ENCODE measurements around the gene UMAD1.
"Not testable (repeated sequence)": the region's sequence is repeated elsewhere in the genome, so short reads cannot be mapped to it uniquely, and the experiment has no call there.

The UMAD1 gene

DNA sequence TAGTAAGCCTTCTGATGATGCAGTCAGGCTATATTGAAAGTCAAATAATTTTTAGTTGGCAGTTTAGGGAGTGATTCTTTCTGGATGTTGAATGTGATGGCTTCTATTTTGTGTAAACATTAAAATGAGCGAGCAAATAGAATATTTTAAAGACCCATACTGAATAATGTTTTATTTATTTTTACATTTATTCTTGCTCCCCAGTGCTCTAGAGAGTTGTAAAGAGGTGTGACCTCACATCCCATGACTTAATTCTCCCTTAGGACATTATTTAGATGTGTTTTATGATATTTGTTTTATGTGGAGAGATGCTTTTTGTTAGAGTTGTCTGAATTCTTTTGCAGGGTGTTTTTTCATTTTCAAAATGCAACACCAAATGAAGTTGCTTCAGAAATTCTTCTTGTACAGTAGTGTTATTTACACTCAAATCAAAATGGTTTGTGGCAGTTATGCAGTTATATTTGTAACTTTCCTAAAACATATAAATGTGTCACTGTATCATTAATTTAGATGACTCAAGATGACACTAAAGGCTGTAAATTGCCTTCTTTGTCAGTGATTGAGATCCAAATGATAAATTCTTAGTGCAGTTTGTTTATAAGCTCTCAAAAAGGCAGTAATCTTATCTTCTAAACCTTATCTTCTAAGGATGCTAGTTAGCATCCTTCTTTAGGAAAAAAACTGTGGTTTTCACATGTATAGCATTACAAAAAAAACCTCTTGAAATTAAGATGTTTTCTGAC is 12.4 kb downstream of the UMAD1 start:
- DNase-seq (ENCODE audit: low read depth), result no peak

DNA sequence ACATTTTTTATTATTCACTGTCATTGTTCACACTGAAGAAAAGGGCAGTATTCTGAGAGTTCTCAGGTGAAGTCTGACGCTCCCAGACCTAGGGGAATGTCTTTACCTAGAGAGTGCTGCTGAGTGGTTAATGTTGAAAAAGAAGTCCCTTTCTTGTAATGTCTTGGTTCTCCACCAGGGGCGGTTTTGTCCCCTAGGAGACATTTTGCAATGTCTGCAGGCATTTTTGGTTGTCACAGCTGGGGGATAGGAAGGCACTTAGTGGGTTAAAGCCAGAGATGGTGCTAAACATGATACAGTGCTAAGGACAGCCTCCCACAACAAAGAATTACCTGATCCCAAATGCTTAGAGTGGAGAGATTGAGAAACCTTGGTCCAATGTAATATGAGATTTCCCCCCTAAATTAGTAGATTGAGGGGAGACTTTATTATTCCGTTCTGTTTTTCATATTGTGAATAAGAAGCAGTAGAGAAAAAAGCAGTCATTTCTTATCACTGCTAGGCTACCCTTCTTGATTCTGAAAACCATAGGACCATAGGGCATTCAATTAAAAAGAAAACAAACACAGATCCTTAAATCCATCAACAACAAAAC is 13.1 kb downstream of the UMAD1 start:
- DNase-seq (ENCODE audit: low read depth), result no peak

DNA sequence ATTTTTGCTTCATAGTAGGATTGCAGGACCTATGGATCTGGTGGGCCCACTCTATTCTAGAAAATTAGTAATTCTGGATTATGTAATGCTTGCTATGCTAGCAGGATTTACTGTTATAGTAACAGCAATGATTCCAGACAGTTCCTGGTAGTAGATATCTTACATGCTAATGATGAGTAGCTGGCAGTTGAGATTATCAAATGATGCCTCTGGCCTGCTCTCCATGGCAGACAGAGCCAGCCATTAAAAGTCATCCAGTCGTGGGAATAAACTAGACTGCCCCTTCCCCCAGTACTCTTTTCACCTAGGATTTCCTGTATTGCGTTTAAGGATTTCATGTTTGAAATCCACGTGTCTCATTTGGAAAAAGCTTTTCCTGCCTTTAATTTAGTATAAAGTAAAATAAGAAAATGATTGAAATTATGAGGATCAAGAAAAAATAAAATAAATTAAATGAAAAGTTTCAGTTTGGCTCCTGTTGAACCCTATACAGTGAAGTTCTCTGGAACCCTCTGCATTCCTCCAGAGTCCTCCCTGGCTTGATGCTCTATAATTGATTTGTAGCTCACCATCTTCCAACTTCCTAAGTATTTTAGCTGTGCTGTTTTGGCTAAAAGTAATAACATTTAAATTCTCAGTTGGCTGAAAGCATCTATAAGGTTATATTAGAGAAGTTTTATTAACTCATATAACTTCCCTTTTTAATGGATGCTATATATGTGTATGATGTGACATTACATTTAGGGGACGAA is 14.6 kb downstream of the UMAD1 start:
- DNase-seq (ENCODE audit: low read depth), result no peak

DNA sequence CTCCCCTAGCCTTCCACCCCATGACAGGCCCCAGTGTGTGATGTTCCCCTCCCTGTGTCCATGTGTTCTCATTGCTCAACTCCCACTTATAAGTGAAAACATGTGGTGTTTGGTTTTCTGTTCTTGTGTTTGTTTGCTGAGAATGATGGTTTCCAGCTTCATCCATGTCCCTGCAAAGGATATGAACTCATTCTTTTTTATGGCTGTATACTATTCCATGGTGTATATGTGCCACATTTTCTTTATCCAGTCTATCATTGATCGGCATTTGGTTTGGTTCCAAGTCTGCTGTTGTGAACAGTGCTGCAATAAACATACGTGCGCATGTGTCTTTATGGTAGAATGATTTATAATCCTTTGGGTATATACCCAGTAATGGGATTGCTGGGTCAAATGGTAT is 15.9 kb downstream of the UMAD1 start:
- not testable (repeated sequence) for DNase-seq (ENCODE audit: low read depth)

DNA sequence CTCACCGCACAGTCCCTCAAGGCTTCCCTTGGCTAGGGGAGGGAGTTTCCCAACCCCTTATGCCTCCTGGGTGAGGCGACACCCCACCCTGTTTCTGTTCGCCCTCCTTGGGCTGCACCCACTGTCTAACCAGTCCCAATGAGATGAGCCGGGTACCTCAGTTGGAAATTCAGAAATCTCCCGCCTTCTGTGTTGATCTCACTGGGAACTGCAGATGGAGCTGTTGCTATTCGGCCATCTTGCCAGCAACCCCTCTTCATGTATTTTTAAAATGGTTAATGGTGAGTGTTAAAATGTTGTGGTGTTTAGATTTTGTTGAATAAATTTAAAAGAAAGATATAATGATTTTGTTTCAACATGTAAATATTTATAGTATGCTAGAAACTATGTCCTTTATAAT is 22.0 kb downstream of the UMAD1 start:
- DNase-seq (ENCODE audit: low read depth), result no peak

DNA sequence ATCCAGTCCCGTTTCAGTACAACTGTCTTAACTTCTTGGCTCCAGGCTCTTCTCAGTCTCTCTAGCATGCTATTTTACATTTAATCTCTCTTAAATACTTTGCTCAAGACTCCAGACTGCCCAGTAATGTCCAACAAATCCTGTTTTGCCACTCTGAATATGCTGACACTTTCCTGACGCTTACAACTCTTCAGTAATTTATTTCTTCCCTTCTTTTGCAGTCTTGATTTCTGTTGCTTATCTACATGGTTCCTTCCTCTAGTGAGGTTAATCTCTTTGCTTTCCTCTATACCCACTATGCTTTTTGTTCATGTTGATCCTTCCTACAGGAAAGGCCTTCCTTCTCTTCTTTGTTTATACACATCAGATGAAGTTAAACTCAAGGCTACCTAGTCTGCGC is 23.7 kb downstream of the UMAD1 start:
- no peak for DNase-seq (ENCODE audit: low read depth)

DNA sequence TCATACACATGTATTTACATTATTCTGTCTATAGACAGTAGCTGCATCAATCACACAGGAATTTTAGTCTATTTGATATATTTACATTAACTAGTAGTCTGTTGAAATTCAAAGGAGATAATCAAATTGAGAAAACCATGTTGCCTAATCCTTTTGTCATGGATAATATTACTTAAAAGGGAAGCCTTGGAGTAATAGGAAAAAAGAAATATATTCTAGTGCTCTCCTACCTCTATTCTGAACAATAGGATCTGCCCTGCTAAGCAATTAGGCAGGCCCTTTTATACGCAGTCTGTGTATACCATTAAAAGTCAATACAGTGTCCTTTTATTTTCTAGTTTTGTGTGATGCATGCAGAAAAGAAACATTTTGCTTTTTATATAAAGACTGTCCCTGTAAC is 24.5 kb downstream of the UMAD1 start:
- DNase-seq (ENCODE audit: low read depth), result no peak

DNA sequence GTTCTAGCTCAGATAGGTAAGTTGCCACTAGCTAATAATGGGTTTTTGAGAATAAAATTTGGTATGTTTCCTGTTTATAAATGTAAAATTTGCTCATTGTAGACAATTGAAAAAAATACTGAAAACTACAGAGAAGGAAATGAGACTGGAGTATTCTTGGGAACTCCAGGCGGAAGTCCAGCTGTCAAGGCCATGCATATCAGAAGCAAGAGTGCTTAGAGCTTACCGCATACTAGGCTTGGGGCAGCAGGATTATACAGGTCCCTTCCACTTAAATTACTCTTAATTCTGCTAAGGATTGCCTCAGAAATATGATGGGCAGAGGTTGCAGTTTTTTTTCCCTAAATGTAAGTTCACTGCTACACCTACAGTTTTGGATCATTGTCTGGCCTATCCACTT is 26.6 kb downstream of the UMAD1 start:
- no peak for DNase-seq (ENCODE audit: low read depth)

DNA sequence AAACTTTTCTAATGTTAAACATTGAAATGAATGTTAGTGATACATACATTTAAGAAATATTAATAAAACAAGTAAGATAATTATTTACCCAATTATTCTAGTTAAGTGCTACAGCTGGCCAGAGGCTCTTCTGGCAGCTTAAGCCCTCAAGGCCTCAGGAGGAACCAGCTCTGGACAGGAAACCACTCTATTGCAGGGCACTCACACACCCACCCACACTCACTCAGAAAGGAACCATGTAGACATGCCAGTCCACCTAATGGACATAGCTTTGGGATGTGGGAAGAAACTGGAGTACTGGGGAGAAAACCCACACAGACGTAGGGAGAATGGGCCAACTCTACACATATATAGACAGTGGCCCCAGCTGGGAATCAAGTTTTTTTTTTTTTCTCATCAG is 28.2 kb downstream of the UMAD1 start:
- no peak for DNase-seq (ENCODE audit: low read depth)

DNA sequence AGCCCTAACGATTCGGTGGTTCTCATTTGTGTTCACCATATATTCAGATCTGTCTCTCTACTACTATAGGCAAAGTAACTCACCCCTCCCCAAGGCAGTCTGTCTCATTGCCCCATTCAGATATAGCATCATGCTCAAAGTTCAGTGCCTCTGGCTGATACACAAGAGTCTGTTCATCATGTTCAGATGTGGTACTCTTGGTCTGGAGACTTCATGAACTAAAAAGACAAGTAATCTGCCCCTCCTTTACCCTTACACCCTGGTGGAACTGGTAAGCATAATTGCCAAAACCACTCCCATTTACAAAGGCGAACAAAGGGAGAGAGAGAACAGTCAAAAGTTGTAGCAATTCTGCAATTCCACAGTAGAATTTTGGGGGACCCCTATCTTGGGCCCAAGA is 29.9 kb downstream of the UMAD1 start:
- DNase-seq (ENCODE audit: low read depth), result no peak

DNA sequence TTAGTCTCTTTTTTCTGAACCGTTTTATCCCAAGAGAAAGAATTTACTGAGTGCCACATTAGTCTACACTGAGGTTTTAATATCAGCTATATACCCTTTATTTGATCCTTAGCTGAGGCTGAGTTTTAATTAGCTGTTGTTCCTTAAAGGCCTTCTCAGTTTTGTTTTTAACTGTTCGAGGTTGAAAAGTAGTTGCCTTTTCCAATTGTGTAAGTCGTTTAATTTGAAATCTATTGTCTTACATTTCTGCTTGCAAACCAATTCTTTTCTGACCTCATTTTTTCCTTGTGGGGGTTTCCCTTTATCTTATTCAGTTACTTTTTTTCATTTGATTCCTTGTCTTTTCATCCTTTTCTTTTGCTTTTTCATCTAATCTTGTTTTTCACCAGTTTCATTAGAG is 30.8 kb downstream of the UMAD1 start:
- no peak for DNase-seq (ENCODE audit: low read depth)

DNA sequence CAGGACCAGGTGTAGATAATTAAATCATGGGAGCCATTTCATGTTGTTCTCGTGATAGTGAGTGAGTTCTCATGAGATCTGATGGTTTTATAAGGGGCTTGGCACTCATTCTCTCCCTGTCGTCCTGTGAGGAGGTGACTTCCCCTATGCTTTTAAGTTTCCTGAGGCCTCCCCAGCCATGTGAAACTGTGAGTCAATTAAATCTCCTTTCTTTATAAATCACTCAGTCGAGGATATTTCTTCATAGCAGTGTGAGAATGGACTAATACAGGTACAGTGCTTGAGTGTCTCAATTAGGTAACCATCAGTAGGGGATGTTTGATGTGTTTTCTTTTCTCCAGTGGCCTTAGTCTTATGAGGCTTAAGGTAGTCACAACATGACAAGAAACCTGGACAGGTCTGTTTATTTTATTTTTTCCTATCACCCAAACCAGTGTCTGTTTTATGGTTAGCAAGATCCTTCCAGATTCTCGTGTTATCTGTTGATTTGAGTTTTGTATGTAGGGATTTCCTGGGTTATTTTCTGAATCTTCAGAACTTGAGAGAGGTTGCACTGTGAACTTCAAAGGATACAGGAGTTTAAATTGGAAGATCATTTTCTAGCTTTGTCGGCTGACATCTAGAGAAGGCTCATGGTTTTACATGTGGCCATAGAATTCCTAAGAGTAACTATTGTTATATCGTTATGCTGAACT is 32.1 kb downstream of the UMAD1 start:
- DNase-seq (ENCODE audit: low read depth), result no peak

DNA sequence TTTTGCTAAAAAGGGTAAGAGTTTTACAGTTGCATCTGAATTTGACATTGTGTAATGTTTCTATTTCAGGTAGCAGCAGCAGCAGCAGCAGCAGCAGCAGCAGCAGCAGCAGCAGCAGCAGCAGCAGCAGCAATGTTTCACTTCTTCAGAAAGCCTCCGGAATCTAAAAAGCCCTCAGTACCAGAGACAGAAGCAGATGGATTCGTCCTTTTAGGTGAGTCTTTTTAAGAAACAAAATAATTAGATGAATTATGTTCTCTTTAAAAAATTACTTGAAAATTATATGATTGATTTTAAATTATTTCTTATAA is 32.6 kb downstream of the UMAD1 start:
- no peak for DNase-seq (ENCODE audit: low read depth)

DNA sequence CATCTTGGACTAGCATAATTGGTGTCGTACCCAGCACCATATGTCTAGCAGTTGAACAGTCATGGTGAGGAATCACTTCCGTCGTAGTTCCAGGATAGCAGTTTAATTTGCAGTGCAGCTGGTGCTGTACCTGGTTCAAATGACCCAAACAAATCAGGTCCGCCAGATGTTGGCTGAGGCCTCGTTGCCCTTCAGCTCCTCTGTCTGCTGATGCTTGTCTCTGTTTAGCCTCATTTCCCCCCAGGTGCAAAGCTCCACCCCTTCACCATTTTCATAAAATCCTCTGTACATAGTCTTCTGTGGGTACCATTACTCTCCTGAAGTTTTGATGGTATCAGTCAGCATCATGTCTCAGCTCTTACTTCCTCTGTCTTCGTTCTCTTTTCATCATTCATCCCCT is 35.1 kb downstream of the UMAD1 start:
- DNase-seq (ENCODE audit: low read depth), result no peak

DNA sequence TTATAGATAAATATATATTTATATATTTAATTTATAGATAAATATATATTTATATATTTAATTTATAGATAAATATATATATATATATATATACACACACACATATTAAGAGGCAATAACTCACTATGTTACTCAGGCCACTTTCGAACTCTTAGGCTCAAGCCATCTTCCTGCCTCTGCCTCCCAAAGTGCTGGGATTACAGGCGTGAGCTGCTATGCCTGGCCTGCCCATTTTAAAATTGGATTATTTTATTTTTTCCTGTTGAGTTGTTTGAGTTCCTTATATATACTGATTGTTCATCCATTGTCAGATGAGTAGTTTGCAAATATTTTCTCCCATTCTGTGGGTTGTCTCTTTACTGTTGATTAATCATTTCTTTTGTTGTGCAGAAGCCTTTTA is 39.1 kb downstream of the UMAD1 start:
- DNase-seq (ENCODE audit: low read depth), result not testable (repeated sequence)

DNA sequence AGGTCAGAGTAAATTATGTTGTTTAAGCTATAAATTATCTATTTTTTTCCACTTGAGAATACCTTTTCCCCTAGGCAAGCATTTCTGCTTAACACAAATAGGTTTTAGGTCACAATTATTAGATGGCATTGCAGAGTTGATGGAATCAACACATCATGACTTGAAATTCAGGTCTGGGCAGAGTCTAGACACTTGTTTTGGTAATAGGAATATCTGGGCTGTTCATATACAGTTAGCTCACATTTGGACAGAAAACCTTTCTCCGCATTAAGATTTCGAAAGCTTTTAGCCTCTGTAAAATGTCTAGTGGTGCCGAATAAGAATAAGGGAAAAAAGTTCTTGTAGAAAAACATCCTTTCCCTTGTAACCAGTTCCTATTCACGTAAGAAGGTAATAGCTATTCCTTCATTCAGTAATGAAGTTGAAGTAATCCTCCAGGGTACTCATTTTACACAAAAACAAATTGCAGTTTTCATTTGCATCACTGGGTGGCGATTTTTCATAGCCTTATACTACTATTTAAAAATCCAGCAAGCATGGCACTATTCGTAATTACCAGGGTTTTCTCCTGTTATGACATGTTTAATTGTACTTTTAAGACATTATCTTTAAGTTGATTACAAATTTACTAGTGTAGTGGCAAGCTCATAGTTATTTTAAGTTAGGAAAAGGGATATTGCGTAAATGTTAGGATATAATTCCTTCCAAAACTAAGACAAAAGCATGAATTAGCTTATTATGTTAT is 40.8 kb downstream of the UMAD1 start:
- peak; percentile 18 for DNase-seq (ENCODE audit: low read depth)

DNA sequence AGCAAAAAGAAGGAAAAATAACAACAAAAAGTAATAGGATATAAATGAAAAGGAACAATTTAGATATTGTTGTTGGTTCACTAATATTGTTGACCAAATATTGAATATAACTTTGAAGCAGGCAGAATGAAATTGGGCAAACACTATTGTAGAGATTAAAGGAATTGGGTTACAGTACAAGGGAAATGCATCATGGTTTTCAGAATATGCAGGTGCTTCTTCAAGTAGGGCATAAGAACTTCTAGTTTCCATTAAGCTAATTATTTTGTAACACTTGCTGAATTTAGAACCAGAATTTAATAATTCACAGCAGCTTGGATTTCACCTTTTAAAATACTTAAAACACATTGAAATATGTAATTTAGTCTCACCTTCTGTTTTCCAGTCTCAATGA is 41.4 kb downstream of the UMAD1 start:
- no peak for DNase-seq (ENCODE audit: low read depth)

DNA sequence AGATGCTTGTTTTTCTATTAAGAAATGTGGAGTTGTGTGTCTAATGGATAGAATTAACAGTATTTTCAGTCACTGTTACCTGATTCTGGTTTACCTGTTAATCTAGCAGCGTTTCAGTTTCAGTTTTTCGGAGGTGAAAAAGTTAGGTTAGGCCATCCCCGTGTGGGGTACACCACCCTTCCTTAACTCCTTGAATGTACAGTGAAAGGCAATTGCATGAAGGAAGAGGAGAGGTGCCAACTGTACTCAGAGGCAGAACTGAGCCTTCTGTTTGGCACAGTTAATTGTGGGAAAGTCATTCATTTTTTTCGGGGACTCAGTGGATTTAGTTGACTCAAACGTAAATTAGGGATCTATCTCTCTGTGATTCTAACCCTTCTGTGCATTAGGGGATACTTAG is 42.3 kb downstream of the UMAD1 start:
- DNase-seq (ENCODE audit: low read depth), result no peak

DNA sequence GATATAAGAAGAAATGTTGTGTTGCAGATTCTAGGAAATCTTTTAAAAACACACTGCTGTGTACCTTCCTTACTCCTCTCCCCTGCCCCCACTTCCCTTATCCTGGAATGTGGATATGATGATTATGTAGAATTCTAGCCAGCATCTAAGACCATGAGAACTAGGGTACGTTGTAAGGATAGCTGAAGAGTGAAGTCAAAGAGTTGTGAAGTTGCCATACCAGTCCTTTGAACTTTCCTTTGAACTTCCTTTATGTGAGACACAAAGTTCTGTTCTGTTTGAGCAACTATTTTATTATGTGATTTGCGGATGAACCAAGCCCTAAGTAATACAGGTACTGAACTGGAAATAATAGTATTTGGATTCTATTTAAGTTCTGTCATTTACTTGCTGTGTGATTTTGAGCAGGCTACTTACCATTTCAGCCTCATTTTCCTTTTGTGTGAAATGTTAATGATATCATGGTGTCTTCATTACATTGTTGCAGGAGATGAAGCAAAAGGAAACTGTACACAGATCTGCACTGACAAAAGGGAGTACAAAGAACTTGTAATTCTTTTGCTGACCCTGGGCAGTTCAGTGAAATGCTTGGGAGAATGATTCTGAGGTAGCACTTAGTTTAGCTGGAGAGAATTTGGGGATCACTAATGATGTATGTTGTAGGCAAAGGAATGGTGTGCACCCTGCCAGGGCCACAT is 46.4 kb downstream of the UMAD1 start:
- no peak for DNase-seq (ENCODE audit: low read depth)

DNA sequence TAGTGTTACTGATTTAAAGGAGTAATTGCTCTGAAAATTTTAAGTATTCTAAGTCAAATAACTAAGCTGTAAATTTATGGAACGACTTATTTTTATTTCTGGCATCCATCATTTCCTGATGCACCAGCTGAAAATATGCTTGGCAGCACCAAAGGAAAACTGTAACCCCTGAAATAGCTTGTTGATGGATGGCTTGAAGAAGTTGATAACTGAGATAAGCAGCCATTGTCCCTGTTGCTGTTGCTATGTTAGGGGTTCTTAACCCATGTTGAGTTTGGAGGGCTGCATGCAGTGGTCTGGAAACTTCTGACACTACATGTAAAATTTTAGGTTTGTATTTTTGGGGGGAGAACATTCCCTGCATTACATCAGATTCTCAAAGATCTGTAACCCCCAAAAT is 47.2 kb downstream of the UMAD1 start:
- DNase-seq (ENCODE audit: low read depth), result no peak

DNA sequence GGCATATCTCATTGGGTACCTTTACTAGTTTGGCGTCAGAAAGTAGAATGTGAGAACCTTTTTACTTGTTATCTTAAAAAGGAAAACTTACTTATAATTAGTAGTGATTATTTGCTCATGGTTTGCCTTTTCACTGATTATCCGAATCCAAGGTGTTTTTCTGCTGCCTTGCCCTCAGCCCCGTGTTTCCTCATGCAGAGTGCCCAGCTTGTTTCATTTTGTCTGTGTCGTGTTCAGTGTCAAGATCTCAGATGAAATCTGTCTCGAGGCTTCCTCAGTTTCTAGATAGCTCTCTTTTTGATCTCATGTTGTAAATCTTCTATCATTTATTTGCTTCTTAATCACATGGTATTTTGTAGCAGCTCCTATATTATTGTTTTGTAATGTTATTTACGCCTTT is 47.8 kb downstream of the UMAD1 start:
- DNase-seq (ENCODE audit: low read depth), result no peak

DNA sequence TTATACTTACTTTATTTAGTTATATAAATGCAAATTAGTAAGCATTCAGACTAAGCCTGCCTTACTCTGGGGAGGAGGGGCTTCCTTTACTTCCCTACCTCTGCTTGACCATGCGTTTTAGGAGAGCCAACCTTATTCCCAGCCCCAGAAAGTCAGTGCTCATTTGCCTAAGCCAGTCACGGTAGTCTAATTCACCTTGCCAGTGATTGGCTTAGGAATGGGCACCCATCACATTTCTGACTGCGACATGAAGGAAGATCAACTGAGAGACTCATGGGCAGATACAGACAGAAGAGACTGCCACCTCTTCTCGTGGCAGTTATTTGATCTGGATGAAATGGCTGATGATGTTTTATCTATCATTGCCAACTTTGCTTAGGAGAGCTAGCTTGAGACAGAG is 48.4 kb downstream of the UMAD1 start:
- DNase-seq (ENCODE audit: low read depth), result no peak
